GM18502 (cell line): ENCODE data around the gene KRT2.

Source experiments
- ATAC-seq: cut with Tn5 transposase; IDR thresholded peaks from one replicate; pipeline ENCODE4 v1.9.1; 2021; ENCODE audit warnings: mild to moderate bottlenecking; ENCODE audit not compliant: unreplicated experiment, poor library complexity

KRT2 gene

GRCh38 chr12:52651726-52652261 is at the start of gene KRT2:
Gene KRT2, minus strand, starts transcription at chr12:52652211. Its CDS starts 69 bp downstream, at chr12:52652142.
- no peak for ATAC-seq

DNA sequence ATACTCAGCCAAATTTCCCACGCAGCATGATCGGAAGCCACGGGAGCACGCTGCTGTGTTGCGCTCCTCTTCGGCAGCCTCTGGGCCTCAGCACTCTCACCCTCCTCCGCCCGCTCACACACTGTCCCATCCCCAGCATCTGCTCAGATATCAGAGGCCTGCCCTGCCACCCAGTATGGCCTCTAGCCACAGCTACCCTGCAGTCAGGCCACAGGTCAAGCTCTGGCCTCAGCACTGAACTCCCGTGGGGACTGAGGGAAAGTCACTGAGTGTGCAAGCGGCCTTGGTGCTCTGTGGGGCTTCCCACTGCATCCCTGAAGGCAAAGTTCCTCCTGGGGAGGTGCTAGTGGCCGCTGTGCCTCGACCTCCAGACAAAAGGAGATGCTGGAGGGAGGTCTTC is 49.3 kb upstream of the KRT2 start:
- no peak for ATAC-seq

DNA sequence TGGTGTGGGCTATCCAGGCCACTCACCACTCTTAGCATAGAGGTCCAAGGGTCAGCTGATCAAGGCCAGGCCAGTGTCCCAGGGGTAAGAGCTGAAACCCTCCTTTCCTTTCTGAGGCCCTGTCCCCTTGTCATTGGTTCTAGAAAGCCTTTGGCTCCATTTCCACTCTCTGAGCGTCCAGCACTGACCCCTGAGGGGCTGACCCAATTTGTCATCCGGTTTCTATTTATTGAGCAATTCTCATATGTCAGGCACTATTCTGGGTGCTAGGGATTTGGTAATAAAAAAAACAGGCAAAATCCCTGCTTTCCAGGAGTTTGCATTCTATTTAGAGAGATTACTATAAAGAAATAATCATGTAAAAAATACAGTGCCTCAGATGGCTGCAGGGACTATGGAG is 47.9 kb upstream of the KRT2 start:
- no peak for ATAC-seq

GRCh38 chr12:52699373-52699772 is 47.4 kb upstream of the KRT2 start:
- no peak for ATAC-seq

DNA sequence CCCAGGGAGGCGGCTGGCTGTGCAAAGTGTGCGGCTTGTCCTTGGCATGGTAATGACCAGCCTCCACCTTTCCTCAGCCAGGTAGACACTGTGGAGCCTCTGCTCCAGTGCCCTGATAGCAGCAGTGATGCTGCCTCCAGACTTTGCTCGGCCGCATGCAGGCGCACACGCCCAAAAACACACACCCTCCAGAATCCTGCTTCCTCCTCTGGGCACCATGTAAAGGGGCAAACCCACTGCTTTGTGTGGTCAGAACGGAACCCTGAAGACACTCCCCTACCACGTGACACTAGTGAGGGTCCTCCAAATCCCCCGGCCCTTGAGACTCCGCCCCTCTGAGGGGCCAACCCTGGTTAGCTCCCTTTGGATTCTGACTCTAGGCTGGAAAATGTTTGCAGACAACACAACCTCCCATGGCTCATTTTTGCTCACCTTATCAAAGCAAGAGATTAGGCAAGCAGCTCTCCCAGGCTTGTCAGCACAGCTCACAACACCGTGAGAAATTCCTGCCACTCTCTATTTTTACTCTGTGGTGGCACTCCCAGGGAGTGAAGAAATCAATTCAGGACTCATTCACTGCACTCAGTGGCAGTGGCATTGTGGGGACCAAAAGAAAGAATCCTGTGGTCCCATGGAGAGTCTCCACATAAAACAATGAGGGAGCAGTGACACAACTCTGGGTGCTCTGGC is 46.8 kb upstream of the KRT2 start:
- ATAC-seq = no peak

DNA sequence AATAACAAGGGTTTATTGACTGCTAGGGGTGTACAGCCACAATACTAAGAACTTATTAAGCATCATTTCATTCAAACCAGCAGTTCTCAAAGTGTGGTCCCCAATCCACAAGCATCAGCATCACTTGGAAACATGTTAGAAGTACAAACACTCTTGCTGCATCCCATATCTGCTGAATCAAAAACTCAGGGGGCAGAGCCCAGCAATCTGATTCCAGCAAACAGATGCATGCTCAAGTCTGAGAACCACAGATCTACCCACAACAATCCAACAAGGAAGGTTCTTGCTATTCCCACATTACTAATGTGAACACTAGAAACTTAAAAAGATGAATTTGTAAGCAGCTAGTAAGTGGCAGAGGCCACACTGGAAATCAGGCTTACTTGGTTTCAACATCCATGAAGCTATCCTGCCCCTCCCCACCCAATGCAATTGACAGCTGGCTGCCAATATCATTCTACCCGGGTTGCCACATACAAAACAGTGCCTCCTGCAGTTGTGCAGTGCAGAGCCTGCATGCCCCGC is 45.1 kb upstream of the KRT2 start:
- ATAC-seq = no peak

GRCh38 chr12:52696588-52696987 is 44.6 kb upstream of the KRT2 start:
- ATAC-seq = no peak

DNA sequence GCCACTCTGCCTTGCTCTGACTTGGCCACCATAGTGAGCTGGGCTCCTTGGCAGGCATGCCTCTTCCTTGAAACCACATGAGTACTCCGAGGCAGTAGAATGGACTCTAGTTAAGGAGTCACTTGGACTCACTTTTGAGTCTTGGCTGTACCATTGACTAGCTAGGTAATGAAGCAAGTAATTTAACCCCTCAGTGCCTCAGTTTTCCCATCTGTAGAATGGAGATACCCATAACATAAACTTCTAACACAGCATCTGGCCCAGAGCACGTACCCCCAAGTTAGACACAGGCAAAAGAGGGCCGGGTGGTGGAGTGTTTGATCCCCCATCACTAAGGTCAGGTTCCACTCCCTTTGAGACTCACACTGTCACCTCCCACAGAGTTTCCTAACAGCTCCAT is 43.0 kb upstream of the KRT2 start:
- no peak for ATAC-seq

DNA sequence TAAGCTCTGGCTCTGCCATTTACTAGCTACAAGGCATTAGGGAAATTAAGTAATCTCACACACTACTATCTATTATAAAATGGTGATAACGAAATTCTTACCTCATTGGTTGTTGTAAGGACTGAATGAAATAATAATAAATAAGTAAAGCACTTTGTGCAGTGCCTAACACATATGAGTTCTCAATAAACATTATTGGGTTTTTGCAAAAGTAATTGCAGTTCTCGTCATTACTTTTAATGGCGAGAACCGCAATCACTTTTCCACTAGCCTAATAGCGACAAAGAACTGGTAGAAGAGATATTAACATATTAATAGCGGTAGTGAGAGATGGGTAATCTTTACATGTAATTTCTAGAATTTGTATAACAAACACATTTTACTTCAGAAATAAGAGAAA is 42.1 kb upstream of the KRT2 start:
- ATAC-seq = no peak

GRCh38 chr12:52693261-52693660 is 41.2 kb upstream of the KRT2 start:
- ATAC-seq = no peak

DNA sequence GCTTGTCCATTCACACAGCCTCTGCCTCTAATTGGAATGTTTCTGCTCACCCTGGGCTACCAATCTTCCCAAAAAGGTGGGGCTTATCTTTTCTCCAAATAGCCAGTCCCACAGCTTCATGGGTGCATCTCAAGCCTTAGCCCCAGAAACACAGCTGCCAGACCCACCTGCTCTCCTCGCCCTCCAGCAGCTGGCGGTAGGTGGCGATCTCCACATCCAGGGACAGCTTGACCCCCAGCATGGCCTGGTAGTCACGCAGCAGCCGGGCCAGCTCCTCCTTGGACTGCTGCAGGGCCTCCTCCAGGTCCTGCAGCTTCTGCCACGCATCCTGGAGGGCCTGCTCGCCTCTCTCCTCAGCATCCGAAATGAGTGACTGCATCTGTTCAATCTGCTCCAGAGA is 40.2 kb upstream of the KRT2 start:
- no peak for ATAC-seq

GRCh38 chr12:52691841-52692150 is 39.8 kb upstream of the KRT2 start:
- ATAC-seq = no peak

- no peak for ATAC-seq
Measured at GRCh38 chr12:52691076-52691840, 39.2 kb upstream of the KRT2 start.

DNA sequence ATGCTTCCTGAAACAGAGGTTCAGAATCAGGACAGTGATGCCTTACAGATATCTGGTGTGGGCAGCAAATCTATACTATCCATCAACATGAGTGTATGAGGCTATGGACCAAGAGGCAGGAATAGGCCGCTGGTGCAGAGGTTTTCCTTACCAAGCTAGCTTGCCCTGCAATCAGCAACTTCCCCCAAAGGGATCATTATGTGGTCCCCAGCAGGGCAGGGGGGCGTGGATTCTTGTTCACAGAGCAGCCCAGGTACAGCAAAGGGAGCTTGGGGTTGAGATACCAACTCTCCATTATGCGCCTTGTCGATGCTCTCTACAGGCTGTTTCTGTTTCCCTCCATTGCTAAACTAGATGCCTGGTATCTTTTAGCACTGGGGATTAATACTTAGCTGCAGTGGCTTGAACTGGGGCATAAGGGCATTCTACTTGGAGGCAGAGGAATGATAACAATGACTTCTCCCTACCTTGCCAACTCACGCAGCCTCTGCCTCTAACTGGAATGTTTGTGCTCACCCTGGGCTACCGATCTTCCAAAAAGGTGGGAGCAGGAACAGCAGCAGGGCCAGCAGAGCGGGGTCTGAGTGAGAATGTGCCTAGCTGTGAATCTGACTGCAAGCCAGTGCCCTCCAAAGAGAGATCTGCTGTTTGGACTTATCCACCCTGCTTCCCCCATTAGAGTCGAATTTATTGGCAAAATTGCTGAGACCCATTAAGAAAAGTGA is 38.5 kb upstream of the KRT2 start:
- no peak for ATAC-seq

GRCh38 chr12:52689936-52690335 is 37.9 kb upstream of the KRT2 start:
- ATAC-seq = no peak

- ATAC-seq = no peak
Measured at GRCh38 chr12:52689239-52689638, 37.2 kb upstream of the KRT2 start.

DNA sequence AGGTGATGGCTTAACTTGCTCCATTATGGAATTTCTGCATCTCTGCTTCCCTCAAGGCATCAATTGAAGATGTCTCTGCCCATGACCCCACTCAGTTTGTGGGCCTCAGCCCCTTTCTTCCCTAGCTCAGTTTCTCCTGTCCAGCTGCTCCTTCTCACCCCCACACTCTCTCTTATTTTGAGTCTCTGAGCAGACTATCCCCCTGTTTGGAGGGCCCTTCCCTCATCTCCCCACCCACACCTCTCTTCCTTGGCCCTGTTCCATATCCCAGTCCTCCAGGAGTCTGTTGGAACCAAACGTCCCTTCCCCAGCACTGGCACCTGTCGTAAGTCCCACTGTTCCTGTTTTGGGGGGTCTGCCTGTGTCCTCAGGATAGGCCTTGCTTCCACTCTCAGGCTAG is 36.5 kb upstream of the KRT2 start:
- no peak for ATAC-seq

DNA sequence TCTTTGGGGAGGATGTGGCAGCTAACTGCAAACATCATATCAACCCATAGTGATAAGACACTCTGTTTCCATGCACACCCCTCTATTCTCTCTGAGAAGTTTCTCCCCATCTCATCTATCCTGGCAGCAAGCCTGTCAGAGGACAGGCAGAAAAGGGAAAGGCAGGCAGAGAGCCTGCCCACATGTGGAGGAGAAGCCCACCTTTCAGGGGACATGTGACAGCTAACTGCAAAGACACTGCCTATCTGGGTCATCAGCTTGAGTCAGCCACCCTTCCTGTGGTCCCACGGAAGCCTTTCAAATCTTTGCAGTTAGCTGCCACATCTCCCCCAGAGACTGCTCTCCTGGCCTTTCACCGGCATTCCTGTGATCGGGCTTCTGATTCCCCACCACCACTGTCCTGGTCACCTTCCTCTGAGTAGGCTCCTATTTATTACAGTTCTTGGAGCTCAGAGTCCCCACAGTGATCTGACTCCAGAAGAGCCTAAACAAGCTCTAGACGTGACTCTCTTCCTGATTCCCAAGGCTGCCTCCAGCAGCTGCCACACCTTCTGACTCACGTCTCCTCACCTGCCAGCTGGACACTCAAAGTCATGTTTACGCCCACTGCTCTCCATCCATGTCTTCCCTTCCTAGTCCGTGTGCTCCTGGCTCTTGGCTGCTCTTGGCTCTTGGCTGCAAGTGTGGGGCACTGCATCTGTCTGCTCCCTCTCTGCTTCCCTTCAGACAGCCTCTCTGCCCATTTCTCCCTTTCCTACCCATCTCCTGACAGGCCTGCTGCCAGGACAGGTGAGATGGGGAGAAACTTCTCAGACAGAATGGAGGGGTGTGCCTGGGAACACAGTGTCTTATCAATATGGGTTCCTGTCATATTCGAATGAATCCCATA is 35.7 kb upstream of the KRT2 start:
- no peak for ATAC-seq

- ATAC-seq = no peak
Measured at GRCh38 chr12:52686756-52687487, 34.9 kb upstream of the KRT2 start.
